Lung (tissue), 12 donors: ENCODE measurements around the gene MYO5C. TPM values are rescaled to one million over a fixed set of nuclear protein-coding genes. Genes with fewer than 3 reads are reported as not detected.

Source experiments
- ATAC-seq: fragments of 200-7000 bp; cut with Tn5 transposase; one replicate; pipeline ENCODE4 v1.9.1; 2020; ENCODE audit warnings: moderate number of reproducible peaks; ENCODE audit not compliant: insufficient read depth, low FRiP score
- DNase-seq, 3 donors: peaks; one replicate each; pipeline ENCODE4 v3.0.0-alpha.2; 2013 to 2017
- H3K27ac ChIP-seq, 2 donors: one replicate each; pipeline ENCODE4 v1.5.1; 2013; ENCODE audit warnings: mild to moderate bottlenecking in 2 of 2, moderate library complexity in 2 of 2, control low read depth in 1 of 2, inconsistent platforms in 1 of 2, low read depth in 1 of 2, low read length in 1 of 2
- H3K27me3 ChIP-seq, 3 donors: one replicate each; pipeline ENCODE4 v1.5.1; 2013; ENCODE audit warnings: low read length in 2 of 3; ENCODE audit not compliant: control insufficient read depth in 3 of 3, insufficient read depth in 3 of 3
- H3K36me3 ChIP-seq, 4 donors: one replicate each; pipeline ENCODE4 v1.5.1; 2013; ENCODE audit warnings: low read length in 4 of 4, mild to moderate bottlenecking in 1 of 4, moderate library complexity in 1 of 4; ENCODE audit not compliant: control insufficient read depth in 4 of 4, insufficient read depth in 4 of 4
- H3K4me1 ChIP-seq, 5 donors: one replicate each; pipeline ENCODE4 v1.5.1; 2013; ENCODE audit warnings: low read length in 5 of 5, mild to moderate bottlenecking in 2 of 5, moderate library complexity in 1 of 5; ENCODE audit not compliant: control insufficient read depth in 5 of 5, insufficient read depth in 5 of 5
- H3K4me3 ChIP-seq: one replicate; pipeline ENCODE4 v1.5.1; 2013; ENCODE audit warnings: mild to moderate bottlenecking, control low read depth, moderate library complexity
- H3K9ac ChIP-seq, 2 donors: one replicate each; pipeline ENCODE4 v1.5.1; 2013; ENCODE audit warnings: low read length in 2 of 2, control low read depth in 1 of 2; ENCODE audit not compliant: insufficient read depth in 1 of 2
- H3K9me3 ChIP-seq, 4 donors: one replicate each; pipeline ENCODE4 v1.5.1; 2013; ENCODE audit warnings: low read length in 3 of 4, mild to moderate bottlenecking in 1 of 4, moderate library complexity in 1 of 4; ENCODE audit not compliant: control insufficient read depth in 4 of 4, insufficient read depth in 3 of 4
- WGBS, 2 donors: extraction: QIAGEN DNeasy Blood & Tissue Kit; methylation state at CpG; one replicate each; pipeline ENCODE4 v1.1.7; 2013; 5-methylcytosine and 5-hydroxymethylcytosine counted together
- polyA plus RNA-seq, 2 donors: library from polyadenylated mRNA; stranded (reverse); fragments of 200-250 nt; gene quantifications; one replicate each; pipeline ENCODE4 v1.2.1, GENCODE V29; 2013
- total RNA-seq, 2 donors: library from RNA; depleted of rRNA in 1 of 2; stranded (reverse); fragments of >200 nt in 1 of 2; gene quantifications; one replicate each; pipeline ENCODE4 v1.2.1, GENCODE V29; 2014 to 2021
- TF ChIP-seq, protein P1 (sequence below): IDR thresholded peaks from 2 replicates; pipeline ENCODE4 v1.5.1; 2012; ENCODE audit warnings: mild to moderate bottlenecking; ENCODE audit errors: control extremely low read depth, extremely low read depth
- donor health status: control.
- donor health status: control.
- donor health status: Bipolar disorder and iron deficiency.
- donor health status: healthy.
- donor health status: DM: yes; HTN: yes; CAD: no.

MYO5C gene
- total and polyA plus RNA-seq, 4 donors: 11.1 to 70.1 (median 40.0) TPM

DNA sequence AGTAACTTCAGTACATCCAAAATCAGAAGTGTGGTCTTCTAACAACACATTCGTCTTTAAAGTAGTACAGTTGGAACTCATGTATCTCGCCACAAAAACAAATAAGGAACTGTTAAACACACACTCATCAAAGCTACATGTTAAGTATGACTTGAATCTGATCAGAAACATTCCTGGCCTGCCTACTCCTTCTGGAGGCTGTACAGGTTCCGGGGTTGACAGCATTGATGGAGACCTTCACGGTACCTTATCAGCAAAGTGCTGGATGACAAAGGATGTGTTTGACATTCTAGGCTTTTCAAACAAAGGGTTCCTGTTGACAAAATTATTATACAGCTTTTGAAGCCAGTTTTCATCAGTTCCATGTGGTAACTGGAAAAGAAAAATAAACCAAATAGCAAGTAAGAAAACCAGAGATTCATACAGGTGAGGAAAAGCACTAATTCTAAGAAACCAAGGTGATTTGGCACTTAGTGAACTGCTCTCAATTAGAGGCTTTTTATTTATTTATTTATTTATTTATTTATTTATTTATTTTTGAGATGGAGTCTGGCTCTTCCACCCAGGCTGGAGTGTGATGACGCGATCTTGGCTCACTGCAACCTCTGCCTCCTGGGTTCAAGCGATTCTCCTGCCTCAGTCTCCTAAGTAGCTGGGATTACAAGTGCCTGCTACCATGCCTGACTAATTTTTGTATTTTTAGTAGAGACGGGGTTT is 44.3 kb downstream of the MYO5C start:
- H3K36me3 ChIP-seq: no peaks in the 10 kb centered on the region
- H3K9ac ChIP-seq: no peak overlapping the region
- TF ChIP-seq, protein P1, sequence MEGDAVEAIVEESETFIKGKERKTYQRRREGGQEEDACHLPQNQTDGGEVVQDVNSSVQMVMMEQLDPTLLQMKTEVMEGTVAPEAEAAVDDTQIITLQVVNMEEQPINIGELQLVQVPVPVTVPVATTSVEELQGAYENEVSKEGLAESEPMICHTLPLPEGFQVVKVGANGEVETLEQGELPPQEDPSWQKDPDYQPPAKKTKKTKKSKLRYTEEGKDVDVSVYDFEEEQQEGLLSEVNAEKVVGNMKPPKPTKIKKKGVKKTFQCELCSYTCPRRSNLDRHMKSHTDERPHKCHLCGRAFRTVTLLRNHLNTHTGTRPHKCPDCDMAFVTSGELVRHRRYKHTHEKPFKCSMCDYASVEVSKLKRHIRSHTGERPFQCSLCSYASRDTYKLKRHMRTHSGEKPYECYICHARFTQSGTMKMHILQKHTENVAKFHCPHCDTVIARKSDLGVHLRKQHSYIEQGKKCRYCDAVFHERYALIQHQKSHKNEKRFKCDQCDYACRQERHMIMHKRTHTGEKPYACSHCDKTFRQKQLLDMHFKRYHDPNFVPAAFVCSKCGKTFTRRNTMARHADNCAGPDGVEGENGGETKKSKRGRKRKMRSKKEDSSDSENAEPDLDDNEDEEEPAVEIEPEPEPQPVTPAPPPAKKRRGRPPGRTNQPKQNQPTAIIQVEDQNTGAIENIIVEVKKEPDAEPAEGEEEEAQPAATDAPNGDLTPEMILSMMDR: no peak
- DNase-seq: no peak
- no peak for ATAC-seq
- H3K9me3 ChIP-seq: no peaks in the 10 kb centered on the region
- no peak overlapping the region for H3K4me3 ChIP-seq
- no peak overlapping the region for H3K27ac ChIP-seq
- no peaks in the 10 kb centered on the region for H3K27me3 ChIP-seq
- H3K4me1 ChIP-seq: peaks cover 0 to 5% (median 0%) of the 10 kb centered on the region in 5 donors
- WGBS, 2 donors: 71 to 82% methylated on average over 8 of the region's 8 CpGs

DNA sequence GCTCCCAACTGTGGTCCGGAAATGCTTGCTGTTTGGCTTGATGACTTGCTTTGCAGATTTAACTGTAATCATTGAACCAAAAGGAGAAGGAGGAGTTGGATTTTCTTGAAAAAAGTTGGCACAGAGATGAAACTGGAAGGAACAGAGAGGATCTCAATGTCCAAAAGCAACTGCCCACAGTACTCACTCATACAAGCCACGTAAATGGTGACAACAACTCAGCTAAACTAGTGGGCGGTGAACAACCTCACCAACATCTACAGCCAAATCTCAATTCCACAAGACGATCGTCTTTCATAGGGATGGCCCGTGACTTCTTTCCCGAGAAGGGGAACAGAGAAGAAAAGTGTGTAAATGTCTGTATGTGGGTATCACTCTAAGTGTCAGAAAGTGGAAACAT is 48.1 kb downstream of the MYO5C start:
- Histone ChIP-seq H3K9ac (no peak overlapping the region), H3K27ac (no peak overlapping the region), H3K36me3 (peaks cover 0 to 5% (median 0%) of the 10 kb centered on the region in 4 donors), H3K4me1 (peaks cover 0 to 4% (median 0%) of the 10 kb centered on the region in 5 donors), H3K27me3 (no peaks in the 10 kb centered on the region), H3K4me3 (no peak overlapping the region), H3K9me3 (no peaks in the 10 kb centered on the region)
- WGBS, 2 donors: 86 to 90% methylated on average over 7 of the region's 7 CpGs
- ATAC-seq (no peak), DNase-seq (no peak)
- TF ChIP-seq, protein P1: no peak

DNA sequence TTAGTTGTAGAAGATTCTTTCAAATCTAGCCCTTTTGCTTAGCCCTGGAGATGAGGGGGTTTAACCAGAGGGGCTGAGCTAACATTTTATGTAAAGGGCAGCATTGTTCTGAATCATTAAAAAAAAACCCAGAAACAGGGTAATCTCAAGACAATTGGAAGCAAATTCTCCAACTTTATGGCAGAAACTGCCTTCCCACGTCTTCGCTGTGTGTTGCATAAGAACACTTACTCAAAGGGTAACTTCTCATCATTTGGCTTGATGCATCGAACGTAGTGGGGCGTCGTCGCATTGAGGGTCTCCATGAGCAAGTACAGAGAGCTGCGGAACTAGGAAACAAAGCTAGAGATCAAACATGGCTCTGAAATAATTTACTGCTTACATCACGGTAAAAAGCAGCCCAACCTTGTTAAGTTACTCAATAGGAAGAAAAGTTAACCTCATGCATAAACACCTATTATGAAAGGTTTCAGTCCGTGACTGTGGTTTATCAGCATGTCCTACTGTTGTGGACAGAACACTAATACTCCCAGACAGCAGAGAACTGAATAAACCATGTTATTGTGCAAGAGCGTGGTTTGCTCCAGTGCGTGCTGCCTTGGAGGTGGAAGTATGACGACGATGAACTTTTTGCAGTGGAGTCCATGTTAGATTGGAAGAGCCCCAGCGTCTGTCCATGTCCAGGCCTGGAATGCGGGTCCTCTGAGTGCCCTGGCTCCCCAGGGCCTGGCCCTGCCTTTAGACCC is 48.7 kb downstream of the MYO5C start:
- DNase-seq: no peak

More for the DNA sequence above, 48.7 kb downstream of the MYO5C start:
- peaks cover 0 to 4% (median 0%) of the 10 kb centered on the region in 5 donors for H3K4me1 ChIP-seq
- 55 to 77% methylated on average over 16 of the region's 16 CpGs for WGBS, 2 donors
- no peak overlapping the region for H3K27ac ChIP-seq
- H3K9me3 ChIP-seq: no peaks in the 10 kb centered on the region
- TF ChIP-seq, protein P1: no peak
- no peak for ATAC-seq
- H3K36me3 ChIP-seq: peaks cover 0 to 5% (median 0%) of the 10 kb centered on the region in 4 donors
- no peak overlapping the region for H3K9ac ChIP-seq
- no peak overlapping the region for H3K4me3 ChIP-seq
- no peaks in the 10 kb centered on the region for H3K27me3 ChIP-seq
